Glomerular endothelial cell (primary cell): ENCODE measurements around the gene ANKRD13D. TPM values are rescaled to one million over a fixed set of nuclear protein-coding genes. Genes with fewer than 3 reads are reported as not detected.
"Not testable (repeated sequence)": the region's sequence is repeated elsewhere in the genome, so short reads cannot be mapped to it uniquely, and the experiment has no call there.

Experiments used
- DNase-seq: peaks from one replicate; pipeline ENCODE4 v3.0.0-alpha.2; 2011; ENCODE audit warnings: low read depth, low spot score; ENCODE audit errors: extremely low read depth
- total RNA-seq: library from RNA; depleted of rRNA; stranded (reverse); fragments of >200 nt; gene quantifications from 2 replicates; pipeline ENCODE4 v1.2.3, GENCODE V29; 2015

ANKRD13D gene
- 27.9 and 44.2 TPM in 2 replicates for total RNA-seq

- no peak for DNase-seq
These were observed at the start of gene ANKRD13D for GRCh38 chr11:67289226-67289650. TSS of gene ANKRD13D (plus strand) at chr11:67289303. CDS start at chr11:67289461, 158 bp downstream.

DNA sequence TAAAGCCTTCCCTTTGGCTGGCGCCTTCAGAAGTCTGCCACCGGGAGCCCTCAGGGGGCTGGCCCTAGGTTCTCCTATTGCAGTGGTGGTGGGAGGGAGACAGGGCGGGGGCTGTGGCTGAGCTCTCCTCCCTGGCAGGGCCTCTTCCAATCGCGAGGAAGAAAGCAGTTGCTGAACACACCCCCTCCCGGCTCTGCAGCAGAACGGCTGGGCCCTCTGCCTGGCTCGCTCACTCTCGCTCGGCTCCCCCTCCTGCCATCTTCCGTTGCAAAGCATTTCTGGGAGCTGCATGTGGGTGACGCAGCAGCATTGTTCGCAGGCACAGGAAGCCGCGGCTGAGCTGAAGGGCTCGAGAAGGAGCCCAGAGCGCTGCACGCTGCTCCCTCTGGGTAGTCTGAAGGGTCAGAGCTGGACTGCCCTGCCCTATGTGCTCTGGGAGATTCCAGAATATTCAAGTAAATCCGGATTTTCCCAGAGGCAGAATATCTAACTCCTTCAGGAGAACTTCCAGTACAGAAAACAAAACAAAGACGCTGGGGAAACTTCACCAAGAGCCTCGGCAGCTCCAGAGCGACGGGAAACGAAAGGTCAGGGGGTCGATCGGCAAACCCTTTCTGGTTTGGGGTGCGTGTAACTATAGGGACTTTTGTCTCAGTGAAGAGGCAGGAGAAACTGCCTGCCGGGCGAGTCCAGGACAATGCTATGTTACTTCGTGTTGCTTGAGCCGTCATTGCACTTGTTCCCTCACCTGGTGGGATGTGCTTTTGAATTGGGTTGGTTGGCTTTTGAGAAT is 49.1 kb upstream of the ANKRD13D start:
- peak; percentile 77 for DNase-seq

GRCh38 chr11:67240576-67241389 is 48.3 kb upstream of the ANKRD13D start:
- no peak for DNase-seq

- DNase-seq, result no peak
These were observed 46.6 kb upstream of the ANKRD13D start for GRCh38 chr11:67242548-67242947.

DNA sequence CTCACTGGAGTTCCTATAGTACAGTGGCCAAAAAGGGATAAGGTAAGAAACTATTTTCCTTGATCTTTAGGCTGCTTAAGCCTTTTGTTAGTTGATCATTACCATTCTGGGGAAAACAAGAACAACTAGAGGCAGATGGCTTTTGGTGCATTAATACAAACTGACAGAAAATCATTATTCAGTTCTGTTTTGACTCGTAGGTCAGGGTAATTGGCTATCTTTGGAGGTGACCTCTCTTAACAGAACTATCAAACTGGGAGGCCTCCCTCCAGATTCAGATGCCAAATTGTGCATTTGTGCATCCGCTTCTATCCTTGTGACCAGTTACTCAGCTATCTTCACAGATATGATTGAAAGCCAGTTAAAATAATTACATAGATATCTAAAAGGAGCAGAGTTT is 46.1 kb upstream of the ANKRD13D start:
- no peak for DNase-seq

- no peak for DNase-seq
These were observed 44.1 kb upstream of the ANKRD13D start for GRCh38 chr11:67245046-67245445.

GRCh38 chr11:67247946-67248550 is 41.1 kb upstream of the ANKRD13D start:
- DNase-seq, result no peak

DNA sequence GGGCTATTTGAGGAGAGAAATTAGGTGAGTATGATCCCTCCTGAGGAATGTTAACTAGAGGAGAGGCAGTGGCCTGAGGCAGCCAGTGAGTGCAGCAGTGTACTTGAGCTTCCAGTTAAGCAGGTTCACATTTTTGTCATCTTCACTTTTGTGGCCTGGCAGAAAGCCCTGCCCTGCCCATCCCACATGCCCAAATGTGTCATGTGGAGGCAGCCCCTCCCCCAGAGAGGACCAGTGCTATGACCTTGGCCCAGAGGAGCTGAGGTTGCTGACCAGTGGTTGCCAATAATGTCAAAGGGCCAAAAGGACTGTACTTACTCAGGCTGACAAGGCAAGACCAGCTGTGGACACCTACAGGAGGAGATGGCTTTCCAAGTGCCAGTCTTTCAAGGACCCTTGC is 40.5 kb upstream of the ANKRD13D start:
- DNase-seq, result no peak

DNA sequence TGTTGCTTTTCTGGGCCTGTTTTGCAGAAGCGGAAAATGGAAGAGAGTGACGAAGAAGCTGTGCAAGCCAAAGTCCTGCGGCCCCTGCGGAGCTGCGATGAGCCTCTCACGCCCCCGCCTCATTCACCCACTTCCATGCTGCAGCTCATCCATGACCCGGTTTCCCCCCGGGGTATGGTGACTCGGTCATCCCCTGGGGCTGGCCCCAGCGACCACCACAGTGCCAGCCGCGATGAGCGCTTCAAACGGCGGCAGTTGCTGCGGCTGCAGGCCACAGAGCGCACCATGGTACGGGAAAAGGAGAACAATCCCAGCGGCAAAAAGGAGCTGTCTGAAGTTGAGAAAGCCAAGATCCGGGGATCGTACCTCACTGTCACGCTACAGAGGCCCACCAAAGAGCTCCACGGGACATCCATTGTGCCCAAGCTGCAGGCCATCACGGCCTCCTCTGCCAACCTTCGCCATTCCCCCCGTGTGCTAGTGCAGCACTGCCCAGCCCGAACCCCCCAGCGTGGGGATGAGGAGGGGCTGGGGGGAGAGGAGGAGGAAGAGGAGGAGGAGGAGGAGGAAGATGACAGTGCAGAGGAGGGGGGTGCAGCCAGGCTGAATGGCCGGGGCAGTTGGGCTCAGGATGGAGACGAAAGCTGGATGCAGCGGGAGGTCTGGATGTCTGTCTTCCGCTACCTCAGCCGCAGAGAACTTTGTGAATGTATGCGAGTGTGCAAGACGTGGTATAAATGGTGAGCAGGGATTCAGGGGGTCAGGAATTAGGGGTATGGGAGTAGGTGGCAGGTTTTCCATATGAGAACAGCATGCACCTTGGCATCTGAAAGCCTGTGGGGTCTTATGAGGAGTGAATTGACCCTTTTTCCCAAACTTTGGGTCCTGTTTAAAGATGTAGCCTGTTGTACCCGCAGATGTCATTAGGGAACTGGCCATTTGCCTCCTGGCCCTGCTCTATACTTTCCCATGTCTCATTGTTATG is 38.8 kb upstream of the ANKRD13D start:
- DNase-seq, result no peak

GRCh38 chr11:67251841-67252240 is 37.3 kb upstream of the ANKRD13D start:
- no peak for DNase-seq

DNA sequence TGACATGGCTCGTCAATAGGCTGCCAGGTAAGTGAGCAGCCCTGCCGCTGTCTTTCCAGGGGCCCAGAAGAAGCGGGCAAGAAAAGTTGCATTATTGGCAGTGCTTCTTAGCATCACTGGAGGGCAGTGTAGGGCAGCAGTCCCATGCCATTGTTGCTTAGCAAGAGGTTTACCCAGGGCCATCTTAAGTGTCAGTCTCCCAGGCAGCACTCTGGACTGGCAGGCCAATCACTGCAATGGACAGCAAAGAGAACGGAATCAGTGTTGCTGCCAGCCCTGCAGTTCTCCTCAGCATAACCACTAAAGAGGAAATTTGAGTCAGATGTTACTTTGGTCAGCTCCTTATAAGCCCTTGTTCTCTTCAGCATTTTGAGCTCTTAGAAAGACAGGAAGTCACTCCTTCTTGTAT is 36.3 kb upstream of the ANKRD13D start:
- DNase-seq, result no peak

GRCh38 chr11:67253872-67254624 is 35.1 kb upstream of the ANKRD13D start:
- DNase-seq, result no peak

DNA sequence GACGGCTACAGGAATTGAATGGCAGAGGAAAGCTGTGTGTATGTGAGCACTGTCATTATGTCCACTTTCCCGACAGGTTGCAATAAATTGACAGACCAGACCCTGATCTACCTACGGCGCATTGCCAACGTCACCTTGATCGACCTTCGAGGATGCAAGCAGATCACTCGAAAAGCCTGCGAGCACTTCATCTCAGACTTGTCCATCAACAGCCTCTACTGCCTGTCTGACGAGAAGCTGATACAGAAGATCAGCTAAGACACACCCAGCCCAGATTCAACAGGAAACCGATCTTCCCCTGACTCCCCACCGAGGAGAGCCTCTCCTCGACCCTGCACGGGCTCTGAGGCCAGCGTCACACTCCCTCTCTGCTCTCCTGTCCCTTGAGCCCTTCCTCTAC is 34.3 kb upstream of the ANKRD13D start:
- DNase-seq, result no peak

DNA sequence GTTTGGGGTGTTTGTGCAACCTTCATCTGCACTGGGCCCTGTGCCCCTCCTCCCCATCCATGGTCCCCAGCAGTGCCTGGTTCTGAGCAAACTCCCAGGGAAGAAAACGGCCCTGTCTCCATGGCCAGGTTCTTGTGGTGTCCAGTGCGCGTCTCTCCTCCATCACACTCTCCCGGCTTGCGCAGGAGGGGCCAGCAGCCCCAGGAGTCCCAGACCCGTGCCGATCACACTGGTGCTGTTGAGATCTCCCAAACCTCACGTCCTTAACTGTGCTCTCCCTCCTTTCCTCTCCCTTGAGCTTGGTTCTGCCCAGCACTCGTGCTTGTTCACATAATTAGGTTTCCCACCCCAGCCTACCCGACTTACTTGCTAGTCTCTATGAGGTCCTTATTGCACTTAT is 33.8 kb upstream of the ANKRD13D start:
- no peak for DNase-seq

GRCh38 chr11:67255864-67256263 is 33.2 kb upstream of the ANKRD13D start:
- DNase-seq, result no peak

DNA sequence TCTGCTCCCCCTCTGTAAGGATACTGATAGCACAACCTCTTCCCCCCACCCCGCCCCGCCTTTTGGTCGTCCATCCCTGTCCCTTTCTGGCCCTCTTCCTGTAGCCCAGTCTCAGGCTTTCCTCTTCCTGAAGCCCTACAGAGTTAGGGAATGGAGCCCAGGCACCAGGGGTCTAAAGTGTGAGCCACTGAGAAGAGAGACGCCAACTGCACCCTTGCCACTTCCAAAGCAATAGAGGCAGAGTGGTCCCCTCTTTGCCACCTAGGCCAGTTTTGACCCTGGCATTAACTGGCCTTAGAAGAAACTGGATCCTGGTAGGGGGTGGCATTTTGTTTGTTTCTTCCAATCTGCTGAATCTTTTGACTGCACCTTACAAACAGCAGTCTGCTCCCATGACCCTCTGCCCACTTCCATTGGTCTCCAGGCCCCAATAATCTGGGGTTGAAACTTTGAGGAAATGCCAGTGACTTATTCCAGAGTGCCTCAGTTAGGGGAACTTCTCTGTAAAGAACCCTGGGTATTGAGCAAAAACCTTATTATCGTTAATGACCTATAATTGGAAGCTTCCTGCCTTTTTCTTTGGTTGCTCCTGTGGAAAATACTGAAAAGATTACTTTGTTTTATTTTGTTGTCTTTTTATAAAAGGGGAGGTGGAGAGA is 32.5 kb upstream of the ANKRD13D start:
- DNase-seq, result no peak

GRCh38 chr11:67260406-67260805 is 28.7 kb upstream of the ANKRD13D start:
- DNase-seq, result no peak

- DNase-seq, result not testable (repeated sequence)
These were observed 28.0 kb upstream of the ANKRD13D start for GRCh38 chr11:67260885-67261639.

DNA sequence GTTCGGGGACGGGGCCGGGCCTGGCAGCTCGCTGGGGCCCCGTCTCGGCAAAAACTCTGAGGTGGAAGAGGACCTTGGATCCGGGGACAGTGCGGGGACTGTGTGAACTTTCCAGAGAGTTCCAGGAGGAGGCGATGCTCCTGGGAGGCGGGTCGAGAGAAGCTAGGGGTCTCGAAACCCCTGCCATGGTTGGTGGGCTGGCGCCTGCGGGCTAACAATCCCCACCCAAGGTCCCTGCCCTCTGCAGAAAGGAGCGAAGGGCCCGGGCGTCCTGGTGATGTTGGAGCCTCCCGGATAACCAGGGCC is 27.5 kb upstream of the ANKRD13D start:
- DNase-seq, result no peak
